Fibroblast of villous mesenchyme (primary cell): ENCODE measurements around the gene GCAT. TPM values are rescaled to one million over a fixed set of nuclear protein-coding genes. Genes with fewer than 3 reads are reported as not detected.

ENCODE experiments used
- DNase-seq: peaks from one replicate; pipeline ENCODE4 v3.0.0-alpha.2; 2010; ENCODE audit warnings: low read depth
- H3K4me3 ChIP-seq: 2 replicates; pipeline ENCODE4 v1.5.1; 2011; ENCODE audit warnings: low read depth, mild to moderate bottlenecking, low read length
- total RNA-seq: library from RNA; depleted of rRNA; stranded (reverse); fragments of >200 nt; gene quantifications from 2 replicates; pipeline ENCODE4 v1.2.3, GENCODE V29; 2012
- TF ChIP-seq, protein P1 (sequence below): IDR thresholded peaks from 2 replicates; pipeline ENCODE4 v1.5.1; 2012; ENCODE audit warnings: low read depth, mild to moderate bottlenecking, low read length; ENCODE audit not compliant: insufficient read depth

GCAT gene
- total RNA-seq, 1 donor = 31.1 TPM

DNA sequence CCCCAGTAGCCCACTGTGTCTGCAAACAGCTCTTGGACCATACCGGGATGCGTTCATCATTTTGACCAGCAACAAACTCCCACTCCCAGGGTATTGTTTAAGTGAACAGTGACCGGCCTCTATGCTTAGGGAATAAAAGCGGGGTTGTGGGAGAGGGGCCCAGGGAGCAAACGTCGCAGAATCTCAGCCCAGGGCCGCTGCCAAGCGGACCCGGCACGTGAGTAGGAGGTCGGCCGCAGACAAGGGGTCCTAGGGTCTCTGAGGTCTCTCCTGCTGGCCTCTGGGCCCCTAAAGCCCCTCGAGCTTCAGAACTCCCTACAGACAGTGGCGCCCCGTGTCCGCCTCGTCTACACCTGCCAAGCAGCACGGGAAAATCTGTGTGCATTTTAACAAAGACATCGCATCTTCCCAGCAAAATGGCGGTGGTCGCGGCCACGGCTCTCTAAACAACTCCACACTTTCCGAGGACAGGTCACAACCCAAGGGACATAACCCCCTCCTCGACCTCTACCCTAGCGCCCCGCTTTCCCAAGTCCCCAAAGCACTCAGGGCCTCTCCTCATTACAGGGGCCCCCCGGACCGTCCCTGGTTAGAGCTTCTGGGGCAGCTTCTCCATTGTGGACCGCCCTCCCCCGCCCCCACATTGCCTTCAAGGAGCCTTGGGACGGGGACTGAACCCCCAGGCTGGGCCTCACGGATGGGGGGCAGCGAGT, 3.9 kb upstream of the GCAT start:
- no peak overlapping the region for H3K4me3 ChIP-seq

DNA sequence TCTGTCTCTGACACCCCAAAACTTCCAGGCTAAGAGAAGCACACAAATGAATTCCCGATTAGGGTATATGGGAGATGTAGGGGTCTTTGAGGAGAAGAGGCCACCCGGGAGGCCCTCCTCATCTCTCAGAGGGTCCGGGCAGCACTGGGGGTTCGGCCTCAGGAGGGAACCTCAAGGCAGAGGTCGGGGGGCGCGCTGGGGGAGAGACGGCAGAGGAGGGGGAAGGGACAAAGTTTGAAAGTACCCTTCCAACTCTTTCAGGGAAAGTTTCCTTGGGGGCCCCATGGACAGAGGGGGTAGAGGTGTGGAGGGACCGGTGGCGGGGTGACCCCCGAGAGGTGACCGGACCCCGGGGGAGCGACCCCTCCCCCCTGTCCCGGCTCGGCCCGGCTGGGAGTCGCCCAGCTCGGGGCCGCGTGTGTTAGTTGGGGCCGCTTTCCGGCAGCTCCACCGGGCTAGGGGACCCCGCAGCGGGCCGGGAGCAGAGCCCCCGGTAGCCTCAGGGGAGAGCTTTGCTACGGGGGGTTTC, 3.3 kb upstream of the GCAT start:
- TF ChIP-seq, protein P1, sequence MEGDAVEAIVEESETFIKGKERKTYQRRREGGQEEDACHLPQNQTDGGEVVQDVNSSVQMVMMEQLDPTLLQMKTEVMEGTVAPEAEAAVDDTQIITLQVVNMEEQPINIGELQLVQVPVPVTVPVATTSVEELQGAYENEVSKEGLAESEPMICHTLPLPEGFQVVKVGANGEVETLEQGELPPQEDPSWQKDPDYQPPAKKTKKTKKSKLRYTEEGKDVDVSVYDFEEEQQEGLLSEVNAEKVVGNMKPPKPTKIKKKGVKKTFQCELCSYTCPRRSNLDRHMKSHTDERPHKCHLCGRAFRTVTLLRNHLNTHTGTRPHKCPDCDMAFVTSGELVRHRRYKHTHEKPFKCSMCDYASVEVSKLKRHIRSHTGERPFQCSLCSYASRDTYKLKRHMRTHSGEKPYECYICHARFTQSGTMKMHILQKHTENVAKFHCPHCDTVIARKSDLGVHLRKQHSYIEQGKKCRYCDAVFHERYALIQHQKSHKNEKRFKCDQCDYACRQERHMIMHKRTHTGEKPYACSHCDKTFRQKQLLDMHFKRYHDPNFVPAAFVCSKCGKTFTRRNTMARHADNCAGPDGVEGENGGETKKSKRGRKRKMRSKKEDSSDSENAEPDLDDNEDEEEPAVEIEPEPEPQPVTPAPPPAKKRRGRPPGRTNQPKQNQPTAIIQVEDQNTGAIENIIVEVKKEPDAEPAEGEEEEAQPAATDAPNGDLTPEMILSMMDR = no peak
- DNase-seq = no peak
- peak overlapping the region; percentile 81 for H3K4me3 ChIP-seq

More for the DNA sequence above, 3.9 kb upstream of the GCAT start:
- no peak for DNase-seq
- TF ChIP-seq, protein P1 = no peak

DNA sequence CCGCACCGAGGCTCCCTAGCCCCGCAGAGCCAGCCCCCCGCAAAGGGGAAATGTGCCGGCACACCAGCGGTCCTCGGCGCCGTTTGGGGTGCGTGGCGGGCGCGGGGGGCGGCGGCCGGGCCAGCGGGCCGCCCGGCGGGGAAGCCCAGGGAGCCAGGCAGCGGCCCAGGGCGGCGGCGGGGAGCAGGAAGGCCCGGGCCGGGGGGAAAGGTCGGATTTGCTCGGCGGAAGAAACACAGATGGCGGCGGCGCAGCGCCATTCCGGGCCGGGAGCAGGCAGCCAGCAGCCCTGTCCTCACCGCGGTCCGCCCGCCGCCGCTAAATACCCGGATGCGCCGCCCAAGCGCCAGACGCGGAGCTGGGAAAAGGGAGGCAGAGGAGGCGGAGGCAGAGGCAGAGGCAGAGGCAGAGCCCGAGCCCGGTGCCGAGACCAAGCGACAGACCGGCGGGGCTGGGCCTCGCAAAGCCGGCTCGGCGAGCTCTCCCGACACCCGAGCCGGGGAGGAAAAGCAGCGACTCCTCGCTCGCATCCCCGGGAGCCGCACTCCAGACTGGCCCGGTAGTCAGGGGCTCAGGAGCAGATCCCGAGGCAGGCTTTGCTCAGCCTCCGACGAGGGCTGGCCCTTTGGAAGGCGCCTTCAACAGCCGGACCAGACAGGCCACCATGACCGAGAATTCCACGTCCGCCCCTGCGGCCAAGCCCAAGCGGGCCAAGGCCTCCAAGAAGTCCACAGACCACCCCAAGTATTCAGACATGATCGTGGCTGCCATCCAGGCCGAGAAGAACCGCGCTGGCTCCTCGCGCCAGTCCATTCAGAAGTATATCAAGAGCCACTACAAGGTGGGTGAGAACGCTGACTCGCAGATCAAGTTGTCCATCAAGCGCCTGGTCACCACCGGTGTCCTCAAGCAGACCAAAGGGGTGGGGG, 2.6 kb upstream of the GCAT start:
- peak overlapping the region; percentile 81 for H3K4me3 ChIP-seq
- peak; percentile 84 for DNase-seq
- TF ChIP-seq, protein P1 = no peak

- no peak for DNase-seq
- H3K4me3 ChIP-seq = peak overlapping the region; percentile 81
- TF ChIP-seq, protein P1 = no peak
These were observed 1.9 kb upstream of the GCAT start for GRCh38 chr22:37805810-37806277.

GRCh38 chr22:37806409-37807333, 1.1 kb upstream of the GCAT start:
- H3K4me3 ChIP-seq = peak overlapping the region; percentile 81
- peak; percentile 56 for DNase-seq
- TF ChIP-seq, protein P1 = peak; percentile 4

DNA sequence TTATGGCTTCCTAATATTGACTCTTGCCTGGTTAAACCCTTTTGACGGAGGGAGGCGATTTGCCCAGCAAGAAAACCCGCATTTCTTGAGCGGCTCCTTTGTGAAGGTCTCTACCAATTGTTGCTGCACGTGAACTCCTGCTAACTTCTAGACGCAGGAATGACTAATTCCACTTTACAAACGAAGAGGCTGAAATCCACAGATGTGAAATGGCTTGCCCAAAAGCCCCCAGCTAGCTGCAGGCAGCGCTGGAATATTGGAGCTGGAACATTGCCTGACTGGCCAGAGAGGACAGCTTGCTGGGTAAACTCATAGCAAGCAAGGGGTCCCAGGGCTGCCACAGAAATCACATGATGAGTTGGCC, 542 bp downstream of the GCAT start:
- DNase-seq = peak; percentile 40
- H3K4me3 ChIP-seq = peak overlapping the region; percentile 81
- TF ChIP-seq, protein P1 = no peak
